Neural progenitor cell (in vitro differentiated cells): Measurements from ENCODE around the gene SLC49A4. TPM values are rescaled to one million over a fixed set of nuclear protein-coding genes. Genes with fewer than 3 reads are reported as not detected.

Source experiments
- DNase-seq: peaks from one replicate; pipeline ENCODE4 v3.0.0-alpha.2; 2016; ENCODE audit warnings: low spot score
- H2AFZ ChIP-seq: fragments of 200-600 bp; sonication (generic); replicated peaks from 2 replicates; pipeline ENCODE4 v1.6.1; 2016; ENCODE audit warnings: antibody characterized with exemption
- H3F3A ChIP-seq: fragments of 200-600 bp; sonication (generic); 2 replicates; pipeline ENCODE4 v1.6.1; 2016; ENCODE audit warnings: antibody characterized with exemption, low read depth
- H3K27ac ChIP-seq: fragments of 200-600 bp; sonication (generic); 2 replicates; pipeline ENCODE4 v1.5.1; 2016; ENCODE audit warnings: mild to moderate bottlenecking
- H3K27me3 ChIP-seq: fragments of 200-600 bp; sonication (generic); 2 replicates; pipeline ENCODE4 v1.6.1; 2016; ENCODE audit warnings: mild to moderate bottlenecking, moderate library complexity
- H3K36me3 ChIP-seq: fragments of 200-600 bp; sonication (generic); 2 replicates; pipeline ENCODE4 v1.5.1; 2016
- H3K4me1 ChIP-seq: fragments of 200-600 bp; sonication (generic); 2 replicates; pipeline ENCODE4 v1.6.1; 2016; ENCODE audit warnings: mixed run types
- H3K4me2 ChIP-seq: fragments of 200-600 bp; sonication (generic); 2 replicates; pipeline ENCODE4 v1.6.1; 2016
- H3K4me3 ChIP-seq: fragments of 200-600 bp; sonication (generic); 2 replicates; pipeline ENCODE4 v1.5.1; 2016
- H3K79me2 ChIP-seq: fragments of 200-600 bp; sonication (generic); 2 replicates; pipeline ENCODE4 v1.6.1; 2016; ENCODE audit warnings: low read depth
- H3K9ac ChIP-seq: fragments of 200-600 bp; sonication (generic); 2 replicates; pipeline ENCODE4 v1.6.1; 2016
- H3K9me3 ChIP-seq: fragments of 200-600 bp; sonication (generic); 2 replicates; pipeline ENCODE4 v1.5.1; 2016; ENCODE audit warnings: low read depth
- H4K20me1 ChIP-seq: fragments of 200-600 bp; sonication (generic); 2 replicates; pipeline ENCODE4 v1.6.1; 2016; ENCODE audit warnings: low read depth
- H3K27ac Mint-ChIP-seq: 3 replicates; pipeline ENCODE4 v1.8.0; 2021; ENCODE audit warnings: mixed read lengths
- H3K27me3 Mint-ChIP-seq: 2 replicates; pipeline ENCODE4 v1.8.0; 2022; ENCODE audit warnings: low read depth, mild to moderate bottlenecking, inconsistent platforms, moderate library complexity, mixed read lengths; ENCODE audit not compliant: insufficient read depth
- H3K36me3 Mint-ChIP-seq: 3 replicates; pipeline ENCODE4 v1.8.0; 2021; ENCODE audit warnings: mixed read lengths
- H3K4me1 Mint-ChIP-seq: 3 replicates; pipeline ENCODE4 v1.8.0; 2021; ENCODE audit warnings: mixed read lengths
- H3K4me3 Mint-ChIP-seq: 3 replicates; pipeline ENCODE4 v1.8.0; 2021; ENCODE audit warnings: mild to moderate bottlenecking, moderate library complexity, mixed read lengths
- H3K9me3 Mint-ChIP-seq: 3 replicates; pipeline ENCODE4 v1.8.0; 2020; ENCODE audit warnings: mixed read lengths
- EZH2 ChIP-seq: fragments of 200-600 bp; sonication (generic); IDR thresholded peaks from 2 replicates; pipeline ENCODE4 v1.6.1; 2017; ENCODE audit warnings: antibody characterized with exemption, mild to moderate bottlenecking, moderate library complexity
- EZH2phosphoT487 ChIP-seq: fragments of 200-600 bp; sonication (generic); IDR thresholded peaks from 2 replicates; pipeline ENCODE4 v1.6.1; 2017; ENCODE audit warnings: antibody characterized with exemption
- total RNA-seq: library from RNA; depleted of rRNA; stranded (reverse); fragments of >200 nt; gene quantifications from 2 replicates; pipeline ENCODE4 v1.2.3, GENCODE V29; 2015; ENCODE audit warnings: low replicate concordance
- TF ChIP-seq, protein P1 (sequence below): fragments of 200-600 bp; sonication (generic); IDR thresholded peaks from 2 replicates; pipeline ENCODE4 v1.5.1; 2017; ENCODE audit warnings: antibody characterized with exemption, mild to moderate bottlenecking

Gene SLC49A4
- total RNA-seq, 1 donor from 2014 or later, result 21.6 TPM

DNA sequence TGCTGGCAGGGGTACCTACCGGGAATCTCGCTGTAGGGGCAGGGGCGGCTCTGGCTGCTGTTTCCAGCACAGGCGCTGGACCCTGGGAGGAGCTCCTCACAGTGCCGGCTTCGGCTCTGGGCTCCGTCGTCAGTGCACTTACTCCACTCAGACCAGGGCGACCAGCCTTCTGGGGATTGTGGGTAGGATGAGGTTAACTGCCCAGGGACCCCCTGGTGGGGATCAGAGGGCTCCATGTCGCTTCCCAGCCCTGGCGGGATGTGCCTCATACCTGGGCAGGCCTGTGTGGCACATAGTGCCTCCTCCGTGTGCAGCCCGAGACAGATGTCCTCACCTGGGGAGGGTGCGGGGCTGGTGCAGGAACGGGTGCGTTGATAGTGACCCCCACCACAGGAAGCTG, 117.0 kb downstream of the SLC49A4 start:
- Mint-ChIP-seq H3K27me3 (peaks cover 2% of the 10 kb centered on the region), H3K36me3 (peaks cover 28% of the 10 kb centered on the region), H3K4me3 (no peak overlapping the region), H3K9me3 (no peaks in the 10 kb centered on the region), H3K27ac (no peak overlapping the region), H3K4me1 (no peaks in the 10 kb centered on the region)
- Histone ChIP-seq H3K36me3 (no peaks in the 10 kb centered on the region), H3F3A (no peaks in the 10 kb centered on the region), H2AFZ (no peak overlapping the region), H4K20me1 (no peaks in the 10 kb centered on the region), H3K79me2 (no peaks in the 10 kb centered on the region), H3K27me3 (no peaks in the 10 kb centered on the region), H3K9me3 (no peaks in the 10 kb centered on the region), H3K27ac (no peak overlapping the region), H3K4me1 (no peaks in the 10 kb centered on the region), H3K9ac (no peak overlapping the region), H3K4me3 (no peak overlapping the region), H3K4me2 (no peak overlapping the region)
- TF ChIP-seq EZH2phosphoT487 (no peak), EZH2 (no peak)
- TF ChIP-seq, protein P1, sequence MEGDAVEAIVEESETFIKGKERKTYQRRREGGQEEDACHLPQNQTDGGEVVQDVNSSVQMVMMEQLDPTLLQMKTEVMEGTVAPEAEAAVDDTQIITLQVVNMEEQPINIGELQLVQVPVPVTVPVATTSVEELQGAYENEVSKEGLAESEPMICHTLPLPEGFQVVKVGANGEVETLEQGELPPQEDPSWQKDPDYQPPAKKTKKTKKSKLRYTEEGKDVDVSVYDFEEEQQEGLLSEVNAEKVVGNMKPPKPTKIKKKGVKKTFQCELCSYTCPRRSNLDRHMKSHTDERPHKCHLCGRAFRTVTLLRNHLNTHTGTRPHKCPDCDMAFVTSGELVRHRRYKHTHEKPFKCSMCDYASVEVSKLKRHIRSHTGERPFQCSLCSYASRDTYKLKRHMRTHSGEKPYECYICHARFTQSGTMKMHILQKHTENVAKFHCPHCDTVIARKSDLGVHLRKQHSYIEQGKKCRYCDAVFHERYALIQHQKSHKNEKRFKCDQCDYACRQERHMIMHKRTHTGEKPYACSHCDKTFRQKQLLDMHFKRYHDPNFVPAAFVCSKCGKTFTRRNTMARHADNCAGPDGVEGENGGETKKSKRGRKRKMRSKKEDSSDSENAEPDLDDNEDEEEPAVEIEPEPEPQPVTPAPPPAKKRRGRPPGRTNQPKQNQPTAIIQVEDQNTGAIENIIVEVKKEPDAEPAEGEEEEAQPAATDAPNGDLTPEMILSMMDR, result no peak
- DNase-seq, result no peak

DNA sequence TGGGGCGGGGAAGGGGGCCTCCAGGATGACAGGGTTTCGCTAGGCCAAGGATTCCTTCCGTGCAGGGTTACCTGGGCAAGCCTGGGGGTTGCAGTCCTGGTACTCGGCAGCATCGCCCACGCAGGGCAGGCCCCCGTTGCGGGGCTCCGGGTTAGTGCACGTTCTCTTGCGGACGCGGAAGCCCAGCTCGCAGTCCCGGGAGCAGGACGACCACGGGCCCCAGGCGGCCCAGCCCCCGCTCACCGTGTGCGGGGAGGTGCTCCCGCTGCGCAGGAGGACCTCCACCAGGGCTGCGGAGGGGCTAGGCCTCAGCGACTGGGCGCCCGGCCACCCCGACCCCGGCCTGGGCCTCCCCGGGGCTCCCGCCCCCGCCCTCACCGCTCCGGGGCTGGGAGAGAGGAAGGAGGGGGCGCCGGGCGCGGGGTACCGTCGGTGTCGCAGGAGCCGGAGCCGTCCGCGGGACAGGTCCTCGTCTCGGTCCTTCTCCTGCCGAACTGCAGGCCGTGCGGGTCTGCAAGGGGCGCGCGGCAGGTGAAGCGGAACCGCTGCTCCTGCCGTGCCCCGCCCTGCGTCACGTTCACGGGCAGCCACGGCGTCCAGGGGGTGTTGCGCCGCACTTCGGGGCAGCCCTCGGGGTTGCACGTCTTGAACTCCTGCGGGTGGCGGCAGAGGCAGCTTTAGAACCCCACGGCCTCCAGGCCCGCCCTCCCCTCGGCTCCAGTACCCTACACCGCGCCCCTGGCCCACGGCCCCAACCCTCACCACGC, 118.1 kb downstream of the SLC49A4 start:
- no peak overlapping the region for H3K4me3 ChIP-seq
- H4K20me1 ChIP-seq, result no peaks in the 10 kb centered on the region
- H3K36me3 ChIP-seq, result no peaks in the 10 kb centered on the region
- no peak for DNase-seq
- Mint-ChIP-seq H3K36me3 (peaks cover 21% of the 10 kb centered on the region), H3K27ac (no peak overlapping the region), H3K4me3 (no peak overlapping the region), H3K4me1 (no peaks in the 10 kb centered on the region), H3K9me3 (no peaks in the 10 kb centered on the region), H3K27me3 (peaks cover under 1% of the 10 kb centered on the region)
- no peaks in the 10 kb centered on the region for H3K4me1 ChIP-seq
- H3K27me3 ChIP-seq, result no peaks in the 10 kb centered on the region
- no peaks in the 10 kb centered on the region for H3K79me2 ChIP-seq
- no peak overlapping the region for H3K9ac ChIP-seq
- no peak overlapping the region for H3K27ac ChIP-seq
- no peaks in the 10 kb centered on the region for H3K9me3 ChIP-seq
- no peak overlapping the region for H3K4me2 ChIP-seq
- H3F3A ChIP-seq, result no peaks in the 10 kb centered on the region
- no peak overlapping the region for H2AFZ ChIP-seq
- TF ChIP-seq EZH2phosphoT487 (no peak), EZH2 (no peak)
- TF ChIP-seq, protein P1, result no peak

DNA sequence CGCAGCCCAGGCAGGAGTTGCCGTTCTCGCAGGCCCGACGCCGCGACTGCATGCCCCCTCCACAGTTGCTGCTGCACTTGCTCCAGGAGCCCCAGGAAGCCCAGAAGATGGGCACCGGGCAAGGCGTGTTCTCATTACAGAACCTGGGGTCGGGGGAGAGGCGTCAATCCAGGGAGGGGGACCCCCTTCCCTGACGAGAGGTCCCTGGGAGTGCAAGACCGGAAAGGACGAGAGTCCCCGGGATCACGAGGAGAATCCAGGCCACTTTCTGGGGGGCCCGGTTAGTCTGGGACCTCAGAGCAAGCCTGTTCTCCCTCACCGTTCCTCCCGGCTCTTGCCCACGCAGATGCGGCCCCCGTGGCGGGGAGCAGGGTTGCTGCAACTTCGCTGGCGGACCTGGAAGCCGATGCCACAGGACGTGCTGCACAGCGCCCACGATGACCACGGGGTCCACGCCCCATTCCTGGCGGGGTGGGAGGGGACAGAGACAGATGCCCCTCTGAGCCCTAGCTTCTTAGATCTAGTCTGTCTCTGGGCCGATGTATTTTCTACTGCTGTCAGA, 118.8 kb downstream of the SLC49A4 start:
- H3K36me3 ChIP-seq, result no peaks in the 10 kb centered on the region

More for the DNA sequence above, 118.8 kb downstream of the SLC49A4 start:
- Mint-ChIP-seq H3K4me3 (no peak overlapping the region), H3K4me1 (no peaks in the 10 kb centered on the region), H3K27ac (no peak overlapping the region), H3K27me3 (no peaks in the 10 kb centered on the region), H3K9me3 (no peaks in the 10 kb centered on the region), H3K36me3 (peaks cover 18% of the 10 kb centered on the region)
- Histone ChIP-seq H3K9me3 (no peaks in the 10 kb centered on the region), H3K4me3 (no peak overlapping the region), H3K9ac (no peak overlapping the region), H3F3A (no peaks in the 10 kb centered on the region), H2AFZ (no peak overlapping the region), H4K20me1 (peaks cover 3% of the 10 kb centered on the region), H3K4me1 (no peaks in the 10 kb centered on the region), H3K79me2 (no peaks in the 10 kb centered on the region), H3K27ac (no peak overlapping the region), H3K4me2 (no peak overlapping the region), H3K27me3 (no peaks in the 10 kb centered on the region)
- TF ChIP-seq, protein P1, result no peak
- TF ChIP-seq EZH2phosphoT487, result no peak
- TF ChIP-seq EZH2, result no peak
- no peak for DNase-seq
